Coronary artery (tissue), 2 donors: ENCODE measurements around the gene RTP3.
"Not testable (repeated sequence)": the region's sequence is repeated elsewhere in the genome, so short reads cannot be mapped to it uniquely, and the experiment has no call there.

Source experiments
- DNase-seq: peaks from one replicate; pipeline ENCODE4 v3.0.0-alpha.2; 2017; ENCODE audit warnings: low spot score
- H3K27ac ChIP-seq, 2 donors: fragments of 200-600 bp; sonication (generic); one replicate each; pipeline ENCODE4 v1.5.1; 2016 to 2019
- H3K4me3 ChIP-seq: fragments of 200-600 bp; sonication (generic); 2 replicates; pipeline ENCODE4 v1.5.1; 2016; ENCODE audit warnings: mild to moderate bottlenecking, moderate library complexity
- CTCF ChIP-seq: fragments of 200-600 bp; sonication (generic); IDR thresholded peaks from one replicate; pipeline ENCODE4 v1.5.1; 2019; ENCODE audit warnings: antibody characterized with exemption

Gene RTP3

GRCh38 chr3:46545818-46546630, 48.2 kb downstream of the RTP3 start:
- H3K4me3 ChIP-seq, result no peak overlapping the region
- H3K27ac ChIP-seq, result no peak overlapping the region

GRCh38 chr3:46546896-46547440, 49.2 kb downstream of the RTP3 start:
- H3K27ac ChIP-seq, result no peak overlapping the region
- H3K4me3 ChIP-seq, result no peak overlapping the region
- TF ChIP-seq CTCF, result no peak
- DNase-seq, result no peak

More at GRCh38 chr3:46545818-46546630, 48.2 kb downstream of the RTP3 start:
- no peak for TF ChIP-seq CTCF
- DNase-seq, result no peak

- H3K4me3 ChIP-seq, H3K27ac ChIP-seq, DNase-seq: not testable (repeated sequence)
Observed at GRCh38 chr3:46548611-46549010, 50.8 kb downstream of the RTP3 start.

- Histone ChIP-seq H3K4me3 (no peak overlapping the region), H3K27ac (no peak overlapping the region)
- no peak for TF ChIP-seq CTCF
- no peak for DNase-seq
Observed at GRCh38 chr3:46549408-46549904, 51.7 kb downstream of the RTP3 start.

GRCh38 chr3:46549989-46550388, 52.2 kb downstream of the RTP3 start:
- no peak for DNase-seq
- Histone ChIP-seq H3K4me3 (no peak overlapping the region), H3K27ac (no peak overlapping the region)
- no peak for TF ChIP-seq CTCF
